H1 (cell line): ENCODE measurements around the gene MYBPC2. TPM values are rescaled to one million over a fixed set of nuclear protein-coding genes. Genes with fewer than 3 reads are reported as not detected.

Experiments
- CHD1 ChIP-seq: IDR thresholded peaks from 2 replicates; pipeline ENCODE4 v1.6.1; 2012; ENCODE audit warnings: low read depth, low read length, improper control_type of control experiment
- CREB1 ChIP-seq: IDR thresholded peaks from 2 replicates; pipeline ENCODE4 v1.6.1; 2012; ENCODE audit warnings: inconsistent platforms
- polyA plus RNA-seq, 7 experiments: library from polyadenylated mRNA; depleted of rRNA in 3 of 7; stranded (reverse) in 5 of 7; unstranded in 2 of 7; fragments of >200 nt in 5 of 7; fragments of 200-250 nt in 2 of 7; gene quantifications; 1 replicate in 5 of 7; 2 replicates in 1 of 7; 4 replicates in 1 of 7; pipeline versions ENCODE4 v1.2.1 to v1.2.3, GENCODE V29; 2011 to 2013; ENCODE audit warnings: missing spikeins in 2 of 7, mixed read lengths in 2 of 7
- total RNA-seq: library from RNA; stranded (reverse); fragmentation: NEBNext Ultra II Directional; extraction: Animal tissue kit (Norgen Biotek cat#: 25700); gene quantifications from 2 replicates; pipeline ENCODE4 v1.2.1, GENCODE V29; 2021

MYBPC2 gene
- total and polyA plus RNA-seq, 2 of the 8 experiments (the other 6 are each of a cell fraction or from before 2014, with no cell fraction given): 1.8 to 3.1 TPM

- no peak for TF ChIP-seq CHD1
- peak; percentile 74; the same call in 1 of the 2 replicates for TF ChIP-seq CREB1
- TF ChIP-seq, all 59 proteins: peak for 14
These were observed 17.6 kb upstream of the MYBPC2 start (continued) for GRCh38 chr19:50414864-50415660.
